ELR (cell line): ENCODE results near the gene OR10A4.
"Not testable (repeated sequence)": the region's sequence is repeated elsewhere in the genome, so short reads cannot be mapped to it uniquely, and the experiment has no call there.

Experiments
- DNase-seq: peaks from one replicate; pipeline ENCODE4 v3.0.0-alpha.2; 2015; ENCODE audit warnings: low read depth

OR10A4 gene

GRCh38 chr11:6876325-6876724, at the start of gene OR10A4:
OR10A4 (plus strand) TSS chr11:6876625; CDS start chr11:6876648, 23 bp downstream.
- no peak for DNase-seq

GRCh38 chr11:6828103-6828502, 48.3 kb upstream of the OR10A4 start:
- no peak for DNase-seq

GRCh38 chr11:6833356-6833755, 43.1 kb upstream of the OR10A4 start:
- DNase-seq: no peak

- DNase-seq: no peak
Observed at GRCh38 chr11:6834021-6834420, 42.4 kb upstream of the OR10A4 start.

- DNase-seq: no peak
Observed at GRCh38 chr11:6841694-6842093, 34.7 kb upstream of the OR10A4 start.

- DNase-seq: no peak
Observed at GRCh38 chr11:6843670-6844069, 32.8 kb upstream of the OR10A4 start.

- DNase-seq: no peak
Observed at GRCh38 chr11:6844356-6844755, 32.1 kb upstream of the OR10A4 start.

GRCh38 chr11:6845383-6845782, 31.0 kb upstream of the OR10A4 start, which contains the start of gene OR10A5:
OR10A5 (plus strand) TSS chr11:6845683; CDS start chr11:6845683, 0 bp downstream.
- no peak for DNase-seq

GRCh38 chr11:6850526-6850925, 25.9 kb upstream of the OR10A4 start:
- DNase-seq: peak; percentile 14

- not testable (repeated sequence) for DNase-seq
Observed at GRCh38 chr11:6854801-6855200, 21.6 kb upstream of the OR10A4 start.

GRCh38 chr11:6855971-6856541, 20.4 kb upstream of the OR10A4 start:
- peak; percentile 89 for DNase-seq

- peak; percentile 82 for DNase-seq
Observed at GRCh38 chr11:6856871-6857270, 19.6 kb upstream of the OR10A4 start.

- DNase-seq: no peak
Observed at GRCh38 chr11:6862961-6863360, 13.5 kb upstream of the OR10A4 start, which contains the start of gene OR10A2. OR10A2 (plus strand) TSS chr11:6863057; CDS start chr11:6869755, 6,698 bp downstream.

GRCh38 chr11:6864438-6864837, 12.0 kb upstream of the OR10A4 start:
- peak; percentile 45 for DNase-seq

- DNase-seq: no peak
Observed at GRCh38 chr11:6871278-6871677, 5.1 kb upstream of the OR10A4 start.

- no peak for DNase-seq
Observed at GRCh38 chr11:6875761-6876160, 664 bp upstream of the OR10A4 start.

- DNase-seq: no peak
Observed at GRCh38 chr11:6876914-6877313, 489 bp downstream of the OR10A4 start.

GRCh38 chr11:6882751-6883150, 6.3 kb downstream of the OR10A4 start:
- no peak for DNase-seq

GRCh38 chr11:6887711-6888110, 11.3 kb downstream of the OR10A4 start:
- not testable (repeated sequence) for DNase-seq

GRCh38 chr11:6888830-6889229, 12.4 kb downstream of the OR10A4 start:
- DNase-seq: no peak

GRCh38 chr11:6889835-6890234, 13.4 kb downstream of the OR10A4 start:
- no peak for DNase-seq

- no peak for DNase-seq
Observed at GRCh38 chr11:6892400-6892799, 16.0 kb downstream of the OR10A4 start, which contains the start of gene OR2D2. OR2D2 (minus strand) TSS chr11:6892500; CDS start chr11:6892500, 0 bp downstream.

GRCh38 chr11:6894097-6894496, 17.7 kb downstream of the OR10A4 start:
- DNase-seq: no peak

GRCh38 chr11:6895010-6895409, 18.6 kb downstream of the OR10A4 start:
- no peak for DNase-seq
